Measurements from ENCODE around the gene ADCY6.

The ADCY6 gene

GRCh38 chr12:48818831-48819590, 30.1 kb upstream of the ADCY6 start:
- Histone ChIP-seq H3F3A (ENCODE audit: insufficient read depth, low read length) (peaks cover 5% of the 10 kb centered on the region; the same call in 1 of the 2 replicates), H3K4me2 (ENCODE audit: low read length) (peak overlapping the region; percentile 79), H3K9me3 (ENCODE audit: low read length) (no peaks in the 10 kb centered on the region), H2AFZ (ENCODE audit: low read length) (no peak overlapping the region), H3K27me3 (ENCODE audit: insufficient read depth, low read length) (no peaks in the 10 kb centered on the region), H3K36me3 (ENCODE audit: insufficient read depth, low read length) (no peaks in the 10 kb centered on the region), H3K9ac (ENCODE audit: low read length) (peak overlapping the region; percentile 54; the same call in 1 of the 2 replicates), H3K4me1 (ENCODE audit: insufficient read depth, low read length, severe bottlenecking) (peaks cover 14% of the 10 kb centered on the region), H3K27ac (ENCODE audit: low read depth, low read length, poor library complexity, severe bottlenecking) (no peak overlapping the region), H3K79me2 (ENCODE audit: insufficient read depth, low read length) (no peaks in the 10 kb centered on the region), H3K9me2 (ENCODE audit: low read depth, low read length) (no peaks in the 10 kb centered on the region), H3K4me3 (ENCODE audit: low read depth, low read length, poor library complexity, severe bottlenecking) (peak overlapping the region; percentile 62), H4K20me1 (ENCODE audit: insufficient read depth, low read length) (no peaks in the 10 kb centered on the region)
- TF ChIP-seq EZH2 (IDR thresholded peaks at IDR 0.05; ENCODE audit: borderline replicate concordance, low read length), result no peak
- peak; percentile 95 for TF ChIP-seq CTCF (IDR thresholded peaks at IDR 0.05; ENCODE audit: low read length)

- no peak within 1 kb of the TSS for H3K27ac ChIP-seq (ENCODE audit: low read depth, low read length, poor library complexity, severe bottlenecking)
- H3K9me2 ChIP-seq (ENCODE audit: low read depth, low read length), result no peaks in the 10 kb centered on the region
- H3K27me3 ChIP-seq (ENCODE audit: insufficient read depth, low read length), result no peaks in the 10 kb centered on the region
- H3K4me3 ChIP-seq (ENCODE audit: low read depth, low read length, poor library complexity, severe bottlenecking), result peak within 1 kb of the TSS; percentile 62
- H3K9ac ChIP-seq (ENCODE audit: low read length), result peak within 1 kb of the TSS; percentile 54; the same call in 1 of the 2 replicates
- no peak within 1 kb of the TSS for H2AFZ ChIP-seq (ENCODE audit: low read length)
- H3K4me2 ChIP-seq (ENCODE audit: low read length), result peak within 1 kb of the TSS; percentile 79
- H3K79me2 ChIP-seq (ENCODE audit: insufficient read depth, low read length), result no peaks in the 10 kb centered on the region
- no peaks in the 10 kb centered on the region for H3K36me3 ChIP-seq (ENCODE audit: insufficient read depth, low read length)
- no peaks in the 10 kb centered on the region for H3K9me3 ChIP-seq (ENCODE audit: low read length)
- no peaks in the 10 kb centered on the region for H4K20me1 ChIP-seq (ENCODE audit: insufficient read depth, low read length)
- H3F3A ChIP-seq (ENCODE audit: insufficient read depth, low read length), result peaks cover 5% of the 10 kb centered on the region; the same call in 1 of the 2 replicates
- H3K4me1 ChIP-seq (ENCODE audit: insufficient read depth, low read length, severe bottlenecking), result peaks cover 16% of the 10 kb centered on the region
- TF ChIP-seq CTCF (IDR thresholded peaks at IDR 0.05; ENCODE audit: low read length) (no peak), EZH2 (IDR thresholded peaks at IDR 0.05; ENCODE audit: borderline replicate concordance, low read length) (no peak)
Measured at GRCh38 chr12:48817873-48818830, 29.3 kb upstream of the ADCY6 start, which contains the start of gene CACNB3. TSS of gene CACNB3 (plus strand) at chr12:48818496. CDS start at chr12:48818930, 434 bp downstream.

GRCh38 chr12:48816143-48816854, 27.4 kb upstream of the ADCY6 start:
- Histone ChIP-seq H3K4me2 (ENCODE audit: low read length) (peak overlapping the region; percentile 91; the same call in 1 of the 2 replicates), H3F3A (ENCODE audit: insufficient read depth, low read length) (peaks cover 5% of the 10 kb centered on the region; the same call in 1 of the 2 replicates), H3K79me2 (ENCODE audit: insufficient read depth, low read length) (no peaks in the 10 kb centered on the region), H2AFZ (ENCODE audit: low read length) (no peak overlapping the region), H3K36me3 (ENCODE audit: insufficient read depth, low read length) (no peaks in the 10 kb centered on the region), H3K9me2 (ENCODE audit: low read depth, low read length) (no peaks in the 10 kb centered on the region), H3K9me3 (ENCODE audit: low read length) (no peaks in the 10 kb centered on the region), H3K27ac (ENCODE audit: low read depth, low read length, poor library complexity, severe bottlenecking) (no peak overlapping the region), H3K9ac (ENCODE audit: low read length) (no peak overlapping the region), H3K4me1 (ENCODE audit: insufficient read depth, low read length, severe bottlenecking) (peaks cover 16% of the 10 kb centered on the region), H4K20me1 (ENCODE audit: insufficient read depth, low read length) (no peaks in the 10 kb centered on the region), H3K27me3 (ENCODE audit: insufficient read depth, low read length) (no peaks in the 10 kb centered on the region), H3K4me3 (ENCODE audit: low read depth, low read length, poor library complexity, severe bottlenecking) (no peak overlapping the region)
- no peak for TF ChIP-seq EZH2 (IDR thresholded peaks at IDR 0.05; ENCODE audit: borderline replicate concordance, low read length)
- TF ChIP-seq CTCF (IDR thresholded peaks at IDR 0.05; ENCODE audit: low read length), result no peak
